ENCODE results near the gene PIP5KL1. TPM values are rescaled to one million over a fixed set of nuclear protein-coding genes. Genes with fewer than 3 reads are reported as not detected.

Gene PIP5KL1
- total and polyA plus RNA-seq, 2 donors (not counting 3 experiments of a cell fraction or from before 2014, with no cell fraction given): 1.5 to 2.9 TPM

DNA sequence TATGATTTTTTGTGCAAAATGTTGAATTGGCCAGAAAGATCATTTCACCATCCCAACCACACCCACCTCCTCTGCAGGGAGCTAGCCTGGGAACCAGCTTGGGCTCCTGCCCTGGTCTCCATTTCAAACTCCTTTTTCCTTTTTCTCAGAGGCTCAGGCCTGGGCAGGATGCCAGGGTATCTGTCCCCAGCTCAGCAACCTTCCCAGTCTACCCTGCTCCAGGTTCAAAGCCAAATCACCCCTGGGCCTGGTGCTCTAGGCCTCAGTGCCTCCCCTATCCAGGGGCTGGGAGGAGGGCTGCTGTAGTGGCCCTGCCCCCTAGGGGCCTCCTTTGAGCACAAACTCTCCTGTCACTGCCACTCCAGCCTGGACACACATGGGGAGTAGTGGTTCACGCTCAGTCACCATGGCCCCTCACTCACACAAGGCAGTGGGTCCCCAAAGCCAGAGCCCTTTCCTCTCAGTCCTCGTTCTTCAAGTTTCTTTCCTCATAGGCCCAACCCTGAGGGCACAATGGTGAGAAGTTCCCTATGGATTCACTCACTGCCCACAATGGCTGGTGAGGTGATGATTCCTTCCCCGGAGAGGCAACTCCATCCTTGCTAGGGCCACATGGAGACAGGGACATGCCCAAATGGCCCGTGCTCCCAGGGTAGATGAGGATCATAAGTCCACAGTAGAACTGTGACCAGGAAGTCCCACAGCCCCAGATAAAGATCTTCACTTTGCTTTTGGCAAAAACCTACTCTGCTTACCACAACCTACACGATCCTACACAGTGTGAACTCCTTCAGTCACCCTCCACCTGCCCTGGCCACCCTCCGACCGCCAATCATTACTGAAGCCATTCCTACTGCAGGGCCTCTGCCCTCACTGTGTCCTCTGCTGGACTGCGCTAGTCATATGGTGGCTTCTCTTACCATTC, 12.1 kb downstream of the PIP5KL1 start:
- dilution Hi-C loops (cut with MboI; ENCODE audit: extremely low pct_ligation_motif_present, low sequenced_read_pairs) (no loop called here), intact Hi-C loops (cut with micrococcal nuclease) (loop anchor here (1.0 to 10.0 kb wide), 5 partner anchors 36 to 416 kb away; no protein-coding TSS in a partner anchor)
- no peaks in the 10 kb centered on the region for H4K20me1 ChIP-seq (replicated peaks; ENCODE audit: control insufficient read depth, extremely low read depth, insufficient read depth, low read length)
- ChIA-PET CTCF (interaction anchor here (1.0 to 4.5 kb wide), 8 partner anchors 11 to 329 kb away, joined by 3 to 38 read pairs (median 10); partner anchors contain the start of genes ST6GALNAC6 and TOR2A), POLR2A (no interaction called here)
- H3K4me2 ChIP-seq (ENCODE audit: insufficient read depth, low read length): no peak overlapping the region
- H3K4me1 ChIP-seq (ENCODE audit: control insufficient read depth, extremely low read depth, insufficient read depth, low read length): peaks cover 39% of the 10 kb centered on the region
- H3K9me1 ChIP-seq (replicated peaks; ENCODE audit: control insufficient read depth, extremely low read depth, insufficient read depth, low read length): no peaks in the 10 kb centered on the region
- H3K27me3 ChIP-seq (ENCODE audit: control insufficient read depth in 2 of 2, insufficient read depth in 2 of 2, low read length in 2 of 2): no peaks in the 10 kb centered on the region
- H3K79me2 ChIP-seq (ENCODE audit: control insufficient read depth, insufficient read depth, low read length): peaks cover 12% of the 10 kb centered on the region
- H3K27ac ChIP-seq (ENCODE audit: insufficient read depth, low read depth, low read length): peak overlapping the region; percentile 66
- peak; percentile 54 for FAIRE-seq
- no peak overlapping the region for H3K4me3 ChIP-seq (replicated peaks in 1 of 3; ENCODE audit: insufficient read depth in 1 of 3, low read depth in 1 of 3, low read length in 3 of 3)
- H3K9ac ChIP-seq (replicated peaks; ENCODE audit: extremely low read depth, insufficient read depth, low read length): no peak overlapping the region
- DNase-seq (ENCODE audit: low read depth, low spot score): peak; percentile 16
- H2AFZ ChIP-seq (ENCODE audit: low read depth, low read length): peak overlapping the region; percentile 4
- BruUV-seq (replicated peaks): no TSS peak
- TF ChIP-seq GATA2 (IDR thresholded peaks at IDR 0.05; ENCODE audit: insufficient read depth, insufficient read length, low read depth, low read length) (peak; percentile 55), POLR2A (IDR thresholded peaks at IDR 0.05; ENCODE audit: low read depth, low read length) (no peak)
- TF ChIP-seq, protein P1, sequence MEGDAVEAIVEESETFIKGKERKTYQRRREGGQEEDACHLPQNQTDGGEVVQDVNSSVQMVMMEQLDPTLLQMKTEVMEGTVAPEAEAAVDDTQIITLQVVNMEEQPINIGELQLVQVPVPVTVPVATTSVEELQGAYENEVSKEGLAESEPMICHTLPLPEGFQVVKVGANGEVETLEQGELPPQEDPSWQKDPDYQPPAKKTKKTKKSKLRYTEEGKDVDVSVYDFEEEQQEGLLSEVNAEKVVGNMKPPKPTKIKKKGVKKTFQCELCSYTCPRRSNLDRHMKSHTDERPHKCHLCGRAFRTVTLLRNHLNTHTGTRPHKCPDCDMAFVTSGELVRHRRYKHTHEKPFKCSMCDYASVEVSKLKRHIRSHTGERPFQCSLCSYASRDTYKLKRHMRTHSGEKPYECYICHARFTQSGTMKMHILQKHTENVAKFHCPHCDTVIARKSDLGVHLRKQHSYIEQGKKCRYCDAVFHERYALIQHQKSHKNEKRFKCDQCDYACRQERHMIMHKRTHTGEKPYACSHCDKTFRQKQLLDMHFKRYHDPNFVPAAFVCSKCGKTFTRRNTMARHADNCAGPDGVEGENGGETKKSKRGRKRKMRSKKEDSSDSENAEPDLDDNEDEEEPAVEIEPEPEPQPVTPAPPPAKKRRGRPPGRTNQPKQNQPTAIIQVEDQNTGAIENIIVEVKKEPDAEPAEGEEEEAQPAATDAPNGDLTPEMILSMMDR (IDR thresholded peaks at IDR 0.05; ENCODE audit: extremely low read depth in 1 of 2, insufficient read depth in 1 of 2, low read depth in 1 of 2, low read length in 2 of 2): peak in 1 of 2 donors; percentile 24
- H3K36me3 ChIP-seq (ENCODE audit: control insufficient read depth in 2 of 2, extremely low read depth in 1 of 2, insufficient read depth in 2 of 2, low read length in 2 of 2): peaks cover 0 to 2% of the 10 kb centered on the region in 2 experiments
- H3K9me3 ChIP-seq (replicated peaks; ENCODE audit: control insufficient read depth, insufficient read depth, low read length): no peaks in the 10 kb centered on the region

Measured in endothelial cell of umbilical vein (primary cell).